Neural progenitor cell (in vitro differentiated cells): ENCODE results near the gene TNRC6C. TPM values are rescaled to one million over a fixed set of nuclear protein-coding genes. Genes with fewer than 3 reads are reported as not detected.
A peak's percentile ranks its signal among the peaks of the same experiment; 100 is the strongest.

Source experiments
- DNase-seq: peaks from one replicate; pipeline ENCODE4 v3.0.0-alpha.2; 2016; ENCODE audit warnings: low spot score
- H2AFZ ChIP-seq: fragments of 200-600 bp; sonication (generic); replicated peaks from 2 replicates; pipeline ENCODE4 v1.6.1; 2016; ENCODE audit warnings: antibody characterized with exemption
- H3F3A ChIP-seq: fragments of 200-600 bp; sonication (generic); 2 replicates; pipeline ENCODE4 v1.6.1; 2016; ENCODE audit warnings: antibody characterized with exemption, low read depth
- H3K27ac ChIP-seq: fragments of 200-600 bp; sonication (generic); 2 replicates; pipeline ENCODE4 v1.5.1; 2016; ENCODE audit warnings: mild to moderate bottlenecking
- H3K27me3 ChIP-seq: fragments of 200-600 bp; sonication (generic); 2 replicates; pipeline ENCODE4 v1.6.1; 2016; ENCODE audit warnings: mild to moderate bottlenecking, moderate library complexity
- H3K36me3 ChIP-seq: fragments of 200-600 bp; sonication (generic); 2 replicates; pipeline ENCODE4 v1.5.1; 2016
- H3K4me1 ChIP-seq: fragments of 200-600 bp; sonication (generic); 2 replicates; pipeline ENCODE4 v1.6.1; 2016; ENCODE audit warnings: mixed run types
- H3K4me2 ChIP-seq: fragments of 200-600 bp; sonication (generic); 2 replicates; pipeline ENCODE4 v1.6.1; 2016
- H3K4me3 ChIP-seq: fragments of 200-600 bp; sonication (generic); 2 replicates; pipeline ENCODE4 v1.5.1; 2016
- H3K79me2 ChIP-seq: fragments of 200-600 bp; sonication (generic); 2 replicates; pipeline ENCODE4 v1.6.1; 2016; ENCODE audit warnings: low read depth
- H3K9ac ChIP-seq: fragments of 200-600 bp; sonication (generic); 2 replicates; pipeline ENCODE4 v1.6.1; 2016
- H3K9me3 ChIP-seq: fragments of 200-600 bp; sonication (generic); 2 replicates; pipeline ENCODE4 v1.5.1; 2016; ENCODE audit warnings: low read depth
- H4K20me1 ChIP-seq: fragments of 200-600 bp; sonication (generic); 2 replicates; pipeline ENCODE4 v1.6.1; 2016; ENCODE audit warnings: low read depth
- H3K27ac Mint-ChIP-seq: 3 replicates; pipeline ENCODE4 v1.8.0; 2021; ENCODE audit warnings: mixed read lengths
- H3K27me3 Mint-ChIP-seq: 2 replicates; pipeline ENCODE4 v1.8.0; 2022; ENCODE audit warnings: low read depth, mild to moderate bottlenecking, inconsistent platforms, moderate library complexity, mixed read lengths; ENCODE audit not compliant: insufficient read depth
- H3K36me3 Mint-ChIP-seq: 3 replicates; pipeline ENCODE4 v1.8.0; 2021; ENCODE audit warnings: mixed read lengths
- H3K4me1 Mint-ChIP-seq: 3 replicates; pipeline ENCODE4 v1.8.0; 2021; ENCODE audit warnings: mixed read lengths
- H3K4me3 Mint-ChIP-seq: 3 replicates; pipeline ENCODE4 v1.8.0; 2021; ENCODE audit warnings: mild to moderate bottlenecking, moderate library complexity, mixed read lengths
- H3K9me3 Mint-ChIP-seq: 3 replicates; pipeline ENCODE4 v1.8.0; 2020; ENCODE audit warnings: mixed read lengths
- CTCF ChIP-seq: fragments of 200-600 bp; sonication (generic); IDR thresholded peaks from 2 replicates; pipeline ENCODE4 v1.5.1; 2017; ENCODE audit warnings: antibody characterized with exemption, mild to moderate bottlenecking
- EZH2 ChIP-seq: fragments of 200-600 bp; sonication (generic); IDR thresholded peaks from 2 replicates; pipeline ENCODE4 v1.6.1; 2017; ENCODE audit warnings: antibody characterized with exemption, mild to moderate bottlenecking, moderate library complexity
- EZH2phosphoT487 ChIP-seq: fragments of 200-600 bp; sonication (generic); IDR thresholded peaks from 2 replicates; pipeline ENCODE4 v1.6.1; 2017; ENCODE audit warnings: antibody characterized with exemption
- total RNA-seq: library from RNA; depleted of rRNA; stranded (reverse); fragments of >200 nt; gene quantifications from 2 replicates; pipeline ENCODE4 v1.2.3, GENCODE V29; 2015; ENCODE audit warnings: low replicate concordance

TNRC6C gene
- total RNA-seq, 1 donor from 2014 or later = 14.9 TPM

- H3K4me3 ChIP-seq = no peak overlapping the region
- DNase-seq = peak; percentile 1
- no peaks in the 10 kb centered on the region for H3K36me3 Mint-ChIP-seq
- H4K20me1 ChIP-seq = no peaks in the 10 kb centered on the region
- no peaks in the 10 kb centered on the region for H3K36me3 ChIP-seq
- no peak overlapping the region for H3K4me3 Mint-ChIP-seq
- no peaks in the 10 kb centered on the region for H3K79me2 ChIP-seq
- H3K27me3 ChIP-seq = no peaks in the 10 kb centered on the region
- peak overlapping the region; percentile 30 for H3K27ac Mint-ChIP-seq
- no peak overlapping the region for H3K27ac ChIP-seq
- H3K4me1 Mint-ChIP-seq = peaks cover 17% of the 10 kb centered on the region
- H3K27me3 Mint-ChIP-seq = peaks cover 6% of the 10 kb centered on the region
- no peak overlapping the region for H3K4me2 ChIP-seq
- H3K4me1 ChIP-seq = peaks cover 9% of the 10 kb centered on the region
- no peaks in the 10 kb centered on the region for H3K9me3 ChIP-seq
- no peak for TF ChIP-seq CTCF
- no peak for TF ChIP-seq EZH2
- TF ChIP-seq EZH2phosphoT487 = no peak
- peaks cover 23% of the 10 kb centered on the region for H3K9me3 Mint-ChIP-seq
- H3F3A ChIP-seq = peaks cover 23% of the 10 kb centered on the region
- H2AFZ ChIP-seq = peak overlapping the region; percentile 15
- no peak overlapping the region for H3K9ac ChIP-seq
Observed at GRCh38 chr17:77916703-77917481, 41.6 kb upstream of the TNRC6C start.

- H3K27ac Mint-ChIP-seq = peak overlapping the region; percentile 43
- no peaks in the 10 kb centered on the region for H3K27me3 ChIP-seq
- no peaks in the 10 kb centered on the region for H3K36me3 Mint-ChIP-seq
- no peak overlapping the region for H3K4me2 ChIP-seq
- H3K9me3 Mint-ChIP-seq = peaks cover 20% of the 10 kb centered on the region
- H3K27me3 Mint-ChIP-seq = peaks cover 8% of the 10 kb centered on the region
- TF ChIP-seq EZH2 = no peak
- TF ChIP-seq EZH2phosphoT487 = no peak
- no peak for TF ChIP-seq CTCF
- H3K9ac ChIP-seq = no peak overlapping the region
- H2AFZ ChIP-seq = no peak overlapping the region
- no peak overlapping the region for H3K4me3 Mint-ChIP-seq
- H3K4me3 ChIP-seq = no peak overlapping the region
- H3K27ac ChIP-seq = peak overlapping the region; percentile 85
- no peaks in the 10 kb centered on the region for H4K20me1 ChIP-seq
- no peaks in the 10 kb centered on the region for H3K79me2 ChIP-seq
- peak; percentile 48 for DNase-seq
- no peaks in the 10 kb centered on the region for H3K9me3 ChIP-seq
- H3K4me1 ChIP-seq = peaks cover 30% of the 10 kb centered on the region
- H3K36me3 ChIP-seq = no peaks in the 10 kb centered on the region
- H3K4me1 Mint-ChIP-seq = peaks cover 29% of the 10 kb centered on the region
- peaks cover 41% of the 10 kb centered on the region for H3F3A ChIP-seq
Observed at GRCh38 chr17:77919276-77919675, 39.2 kb upstream of the TNRC6C start.

- H3F3A ChIP-seq = peaks cover 46% of the 10 kb centered on the region
- no peaks in the 10 kb centered on the region for H3K36me3 ChIP-seq
- no peak overlapping the region for H2AFZ ChIP-seq
- H3K4me1 Mint-ChIP-seq = peaks cover 48% of the 10 kb centered on the region
- peaks cover 36% of the 10 kb centered on the region for H3K4me1 ChIP-seq
- H3K4me2 ChIP-seq = peak overlapping the region; percentile 11
- no peaks in the 10 kb centered on the region for H3K27me3 ChIP-seq
- H3K27me3 Mint-ChIP-seq = peaks cover 5% of the 10 kb centered on the region
- no peaks in the 10 kb centered on the region for H3K9me3 ChIP-seq
- no peaks in the 10 kb centered on the region for H3K36me3 Mint-ChIP-seq
- no peaks in the 10 kb centered on the region for H4K20me1 ChIP-seq
- no peak overlapping the region for H3K27ac ChIP-seq
- H3K79me2 ChIP-seq = no peaks in the 10 kb centered on the region
- no peak overlapping the region for H3K9ac ChIP-seq
- DNase-seq = peak; percentile 15
- TF ChIP-seq EZH2 = no peak
- TF ChIP-seq CTCF = no peak
- TF ChIP-seq EZH2phosphoT487 = no peak
- no peak overlapping the region for H3K4me3 ChIP-seq
- no peak overlapping the region for H3K4me3 Mint-ChIP-seq
- peaks cover 14% of the 10 kb centered on the region for H3K9me3 Mint-ChIP-seq
- peak overlapping the region; percentile 57 for H3K27ac Mint-ChIP-seq
Observed at GRCh38 chr17:77923135-77923534, 35.4 kb upstream of the TNRC6C start.
